GM12865 (cell line): Measurements from ENCODE around the gene ANKAR.
"Not testable (repeated sequence)": the region's sequence is repeated elsewhere in the genome, so short reads cannot be mapped to it uniquely, and the experiment has no call there.

Experiments used
- DNase-seq: peaks from one replicate; pipeline ENCODE4 v3.0.0; 2010; ENCODE audit warnings: low read depth
- H3K4me3 ChIP-seq: 2 replicates; pipeline ENCODE4 v1.5.1; 2011; ENCODE audit warnings: mild to moderate bottlenecking, low read depth, low read length, control low read depth
- CTCF ChIP-seq: IDR thresholded peaks from 2 replicates; pipeline ENCODE4 v1.5.1; 2011; ENCODE audit warnings: low read length, control low read depth, low read depth, inconsistent platforms; ENCODE audit not compliant: insufficient read depth; ENCODE audit errors: missing control alignments

The ANKAR gene

GRCh38 chr2:189648846-189649509, 25.5 kb upstream of the ANKAR start:
- no peak overlapping the region for H3K4me3 ChIP-seq
- no peak for DNase-seq
- no peak for TF ChIP-seq CTCF

- no peak for TF ChIP-seq CTCF
- DNase-seq: no peak
- H3K4me3 ChIP-seq: no peak overlapping the region
Measured at GRCh38 chr2:189651284-189651683, 23.2 kb upstream of the ANKAR start.

GRCh38 chr2:189653464-189653863, 21.0 kb upstream of the ANKAR start:
- DNase-seq, H3K4me3 ChIP-seq: not testable (repeated sequence)

GRCh38 chr2:189654641-189655040, 19.8 kb upstream of the ANKAR start:
- DNase-seq: no peak
- no peak for TF ChIP-seq CTCF
- no peak overlapping the region for H3K4me3 ChIP-seq

GRCh38 chr2:189657867-189658266, 16.6 kb upstream of the ANKAR start:
- no peak for TF ChIP-seq CTCF
- 0 out of 2 replicates have a peak overlapping the region, but pooled peaks have one; percentile 5 for H3K4me3 ChIP-seq
- DNase-seq: peak; percentile 85

GRCh38 chr2:189658306-189659212, 15.9 kb upstream of the ANKAR start:
- peak; percentile 24 for DNase-seq
- no peak for TF ChIP-seq CTCF
- 0 out of 2 replicates have a peak overlapping the region, but pooled peaks have one; percentile 5 for H3K4me3 ChIP-seq

GRCh38 chr2:189659734-189660133, 14.7 kb upstream of the ANKAR start:
- no peak for TF ChIP-seq CTCF
- no peak overlapping the region for H3K4me3 ChIP-seq
- DNase-seq: no peak
